Kidney capillary endothelial cell (primary cell): Measurements from ENCODE around the gene ITGA2.
"Not testable (repeated sequence)": the region's sequence is repeated elsewhere in the genome, so short reads cannot be mapped to it uniquely, and the experiment has no call there.

Experiments
- DNase-seq: peaks from one replicate; pipeline ENCODE4 v3.0.0-alpha.2; 2018; ENCODE audit warnings: low spot score

The ITGA2 gene

GRCh38 chr5:52989025-52989780 is at the start of gene ITGA2:
Gene ITGA2, plus strand, starts transcription at chr5:52989352. Its CDS starts 117 bp downstream, at chr5:52989469.
- DNase-seq: peak; percentile 58

DNA sequence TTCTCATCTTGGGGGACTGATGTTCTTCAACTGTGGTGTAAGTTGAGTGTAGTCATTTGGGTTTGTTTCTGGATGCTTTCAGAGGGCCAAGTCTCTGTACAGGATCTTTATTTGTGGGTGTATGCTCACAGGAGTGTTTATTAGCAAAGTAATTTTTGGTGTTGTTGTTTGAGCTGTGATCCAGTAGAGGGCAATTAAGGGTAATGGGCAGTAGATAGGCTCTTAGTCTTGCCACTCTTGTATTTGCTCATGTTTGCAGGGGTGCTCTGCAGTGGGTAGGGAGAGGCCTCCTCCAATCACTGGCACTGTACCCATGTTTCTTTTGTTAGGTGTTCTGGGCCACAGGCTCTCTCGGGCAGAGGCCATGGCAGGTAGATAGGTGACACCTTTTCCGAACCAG is 45.9 kb upstream of the ITGA2 start:
- DNase-seq: no peak

DNA sequence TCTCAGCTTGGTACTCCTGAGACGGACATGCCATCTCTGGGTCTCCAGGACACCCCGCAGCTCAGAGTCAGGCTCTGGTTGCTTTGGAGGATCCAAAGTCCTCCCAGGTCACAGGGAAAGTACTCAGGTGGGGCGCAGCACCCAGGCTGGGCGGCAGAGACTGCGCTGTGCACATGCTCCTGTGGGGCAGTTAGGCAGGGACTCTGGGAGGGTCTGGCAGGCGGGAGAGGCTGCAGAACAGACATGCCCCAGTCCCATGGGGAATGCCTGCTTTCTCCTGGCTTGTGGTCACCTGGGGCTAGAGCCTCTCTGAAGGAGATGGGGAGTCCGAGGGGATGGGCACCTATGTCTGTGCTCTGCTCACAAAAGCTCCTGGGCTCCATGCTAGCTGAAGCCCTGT is 45.3 kb upstream of the ITGA2 start:
- no peak for DNase-seq

DNA sequence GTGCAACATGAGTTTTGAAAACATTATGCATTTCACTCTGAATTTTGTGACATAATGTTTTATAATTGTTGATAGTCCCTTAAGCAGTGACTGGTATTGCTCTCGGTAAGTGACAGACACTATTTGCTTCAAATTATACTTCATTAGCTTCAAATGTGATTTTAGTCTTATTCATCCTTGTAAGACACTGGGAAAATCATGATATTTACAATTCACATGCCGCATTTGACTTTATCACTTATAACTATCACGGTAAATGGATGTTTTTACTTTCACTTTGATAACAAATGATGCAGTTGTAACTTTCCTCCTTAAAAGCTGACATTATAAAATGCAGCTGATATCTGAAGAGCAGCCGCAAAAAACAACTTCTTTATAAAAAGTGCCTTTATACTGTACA is 44.1 kb upstream of the ITGA2 start:
- no peak for DNase-seq

DNA sequence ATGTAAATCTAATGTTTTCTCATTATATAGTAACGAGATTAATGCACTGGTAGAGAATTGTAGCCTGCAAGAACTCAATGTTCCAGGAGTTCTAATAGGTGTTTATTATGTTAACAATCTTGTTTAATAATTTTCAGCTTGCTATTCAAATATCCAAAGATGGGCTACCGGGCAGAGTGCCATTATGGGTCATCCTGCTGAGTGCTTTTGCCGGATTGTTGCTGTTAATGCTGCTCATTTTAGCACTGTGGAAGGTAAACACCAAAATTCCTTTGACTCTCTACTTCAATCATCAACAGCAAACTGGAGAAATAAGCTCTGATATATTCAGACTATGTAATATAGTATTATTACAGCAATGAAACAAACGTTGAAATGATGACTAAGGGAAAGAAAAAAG is 41.9 kb upstream of the ITGA2 start:
- DNase-seq: no peak

- no peak for DNase-seq
Observed at GRCh38 chr5:52947851-52948250, 41.3 kb upstream of the ITGA2 start.

DNA sequence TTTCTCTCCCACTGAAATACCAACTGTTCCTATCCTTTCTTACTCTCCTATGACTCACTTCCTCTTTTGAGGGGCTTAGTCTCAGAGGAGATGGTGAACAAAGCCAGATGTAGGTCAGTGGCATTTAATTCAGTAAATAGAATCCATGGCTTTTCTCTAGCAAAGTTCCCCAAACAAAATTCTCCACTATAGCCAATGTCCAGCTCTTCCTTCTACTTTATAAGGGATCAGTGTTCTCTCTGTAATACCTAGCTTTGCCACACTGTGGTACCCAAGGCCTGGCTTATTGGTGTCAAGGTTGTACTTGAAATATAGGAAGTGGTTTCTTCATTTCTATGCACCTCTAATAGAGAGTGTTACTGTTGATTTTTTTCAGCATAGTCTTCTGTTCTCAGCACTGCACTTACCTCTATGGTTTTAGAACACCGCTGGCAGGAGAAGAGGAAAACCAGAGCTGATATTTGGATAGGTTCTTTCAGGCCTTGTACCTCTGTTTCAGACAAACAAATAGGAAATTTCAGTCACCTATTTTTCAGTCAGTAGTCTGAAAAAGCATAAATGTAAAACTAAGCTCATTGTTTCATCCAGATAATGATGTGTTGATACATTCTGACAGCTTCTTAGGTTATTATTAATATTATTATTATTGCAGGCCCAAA is 40.6 kb upstream of the ITGA2 start:
- DNase-seq: peak; percentile 84

GRCh38 chr5:52950686-52951085 is 38.5 kb upstream of the ITGA2 start:
- no peak for DNase-seq

DNA sequence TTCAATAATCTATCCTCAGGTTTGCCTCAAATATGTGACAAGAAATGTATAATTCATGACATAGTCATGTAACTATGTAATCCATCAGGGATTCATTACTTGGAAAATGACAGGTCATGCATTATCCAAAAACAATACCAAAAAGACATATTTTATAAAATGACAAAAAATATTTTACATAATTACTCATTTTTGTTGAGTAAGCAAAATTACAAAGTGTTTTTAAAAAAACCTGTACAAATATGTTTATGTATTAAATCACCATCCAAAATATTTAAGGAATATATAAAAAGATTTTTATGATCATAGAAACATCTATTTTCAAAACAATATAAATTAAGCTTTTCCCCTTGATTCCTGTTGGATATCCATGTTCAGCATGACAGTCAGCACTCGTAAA is 36.7 kb upstream of the ITGA2 start:
- DNase-seq: no peak

DNA sequence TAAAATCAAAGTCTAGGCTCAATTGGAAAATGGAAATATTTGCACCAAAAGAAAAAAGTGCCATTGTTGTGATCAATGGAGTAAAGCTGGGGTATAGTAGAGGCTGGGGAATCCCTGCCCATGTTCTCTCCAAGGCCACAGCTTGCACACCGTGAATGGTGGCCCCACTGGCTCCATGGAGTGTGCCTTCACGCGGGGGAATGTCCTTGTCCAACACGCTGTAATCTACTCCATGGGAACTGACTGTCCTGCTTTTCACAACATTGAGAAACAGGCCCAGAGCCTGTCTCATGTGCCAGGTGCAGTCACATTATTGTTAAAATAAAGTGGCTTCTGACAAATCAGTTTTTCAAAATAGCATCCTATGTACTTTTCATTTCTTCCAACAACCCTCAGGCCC is 33.1 kb upstream of the ITGA2 start:
- DNase-seq: no peak

DNA sequence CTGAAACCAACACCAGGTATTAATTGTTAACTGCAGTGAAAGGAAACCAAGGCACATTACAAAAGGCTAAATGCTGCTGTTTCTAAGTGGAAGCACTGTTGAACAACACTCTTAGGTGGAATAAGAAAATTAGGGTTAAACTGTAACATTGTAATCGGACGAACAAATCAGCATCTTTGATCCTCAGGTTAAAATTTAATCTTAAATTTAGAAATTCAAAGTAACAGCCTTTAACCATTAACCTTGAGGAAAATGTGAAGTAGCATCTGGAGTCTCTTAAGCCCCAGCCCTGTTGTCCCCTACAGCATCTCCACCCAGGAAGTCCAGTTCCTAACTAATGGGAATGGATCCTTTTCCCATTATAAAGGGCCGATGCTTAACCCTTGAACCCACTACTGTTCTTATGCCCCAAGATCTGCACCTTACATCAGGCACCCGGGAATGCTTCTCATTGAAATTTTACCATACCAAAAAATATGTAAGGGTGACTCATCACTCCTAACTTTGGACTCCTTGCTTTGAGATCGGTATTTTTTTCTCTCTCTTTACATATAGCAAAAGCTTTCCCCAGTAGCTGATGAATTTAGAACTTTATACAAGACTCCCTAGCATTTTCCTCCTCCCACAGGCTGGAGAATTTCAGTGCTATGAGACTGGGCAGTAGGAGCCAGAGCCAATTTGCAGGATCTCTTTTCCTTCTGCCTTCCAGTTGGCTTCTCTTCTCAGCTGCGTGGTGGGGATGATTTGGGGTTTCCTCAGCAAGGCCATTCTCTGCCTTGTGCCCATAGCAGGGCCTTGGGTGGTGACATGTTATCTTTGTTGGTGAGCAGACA is 32.0 kb upstream of the ITGA2 start:
- no peak for DNase-seq

DNA sequence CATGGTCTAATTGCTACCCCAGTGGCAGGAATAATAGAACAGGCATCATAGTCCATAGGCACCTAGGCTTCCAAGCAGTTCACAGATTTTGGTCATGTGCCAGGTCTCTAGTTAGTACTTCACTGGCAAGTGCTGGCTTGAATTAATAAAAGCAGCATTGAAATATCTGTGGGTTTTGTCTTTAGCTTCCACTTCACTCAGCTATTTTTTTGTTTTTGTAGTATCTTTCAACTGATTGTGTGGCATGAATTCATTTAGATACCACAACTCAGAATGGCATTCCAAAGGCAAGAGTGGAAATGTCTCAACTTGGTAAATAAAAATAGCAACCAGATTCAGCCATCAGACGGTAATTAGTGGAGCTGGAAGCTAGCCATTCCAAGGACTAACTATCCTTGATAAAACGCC is 27.9 kb upstream of the ITGA2 start:
- no peak for DNase-seq

- DNase-seq: no peak
Observed at GRCh38 chr5:52963636-52964035, 25.5 kb upstream of the ITGA2 start.

GRCh38 chr5:52964138-52964537 is 25.0 kb upstream of the ITGA2 start:
- DNase-seq: no peak

GRCh38 chr5:52976157-52976556 is 13.0 kb upstream of the ITGA2 start:
- DNase-seq: not testable (repeated sequence)

GRCh38 chr5:52977264-52977897 is 11.8 kb upstream of the ITGA2 start:
- no peak for DNase-seq

GRCh38 chr5:52981507-52981906 is 7.6 kb upstream of the ITGA2 start:
- DNase-seq: no peak

GRCh38 chr5:52983731-52984636 is 5.2 kb upstream of the ITGA2 start:
- DNase-seq: peak; percentile 87

DNA sequence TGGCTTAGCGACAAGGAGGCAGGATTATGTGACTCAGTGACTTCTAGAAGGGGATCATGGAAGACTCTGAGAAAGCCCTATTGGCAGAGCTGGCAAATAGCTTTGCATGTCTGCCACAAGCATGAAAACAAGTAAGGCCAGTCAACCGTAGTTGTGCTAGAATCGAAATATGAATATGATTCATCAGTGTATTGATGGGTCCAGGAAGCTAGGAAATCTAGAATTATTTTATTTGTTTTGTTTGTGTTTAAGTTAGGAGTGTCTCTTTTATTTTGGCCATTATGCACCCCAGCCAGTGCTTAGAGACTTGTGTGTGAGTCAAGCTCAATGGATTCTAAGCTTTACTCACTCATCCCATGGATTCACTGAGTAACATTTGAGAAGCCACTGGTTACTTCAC is 3.8 kb upstream of the ITGA2 start:
- no peak for DNase-seq

DNA sequence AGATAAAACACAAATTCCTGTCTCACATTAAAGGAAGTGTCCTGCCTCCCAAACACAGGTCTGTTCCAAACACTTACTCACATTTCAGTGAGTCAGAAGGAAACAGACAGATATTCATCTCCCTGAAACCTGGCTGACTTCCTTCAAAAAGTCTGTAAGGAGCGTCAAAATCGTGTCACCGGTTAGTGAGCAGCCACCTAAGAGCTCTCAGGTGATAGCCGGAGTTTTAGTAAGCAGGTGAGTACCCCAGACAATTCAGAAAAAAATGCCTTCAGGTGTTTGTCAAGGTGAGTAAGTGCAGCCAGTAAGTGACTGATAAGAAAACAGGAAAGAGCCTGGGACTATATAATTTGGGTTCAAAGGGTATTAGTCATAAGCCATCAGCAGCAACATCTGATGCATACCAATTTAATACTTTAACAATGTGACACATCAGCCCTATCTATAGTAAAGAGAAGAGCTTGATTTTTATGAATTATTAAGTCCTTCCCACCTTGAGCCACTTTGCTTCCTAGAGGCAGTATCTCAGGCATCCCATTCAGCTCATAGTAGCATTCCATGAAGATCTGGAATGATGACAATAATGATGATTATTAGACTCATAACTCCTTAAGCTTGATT is 1.3 kb upstream of the ITGA2 start:
- DNase-seq: peak; percentile 93
